Measurements from ENCODE around the gene YBX1.
"Not testable (repeated sequence)": the region's sequence is repeated elsewhere in the genome, so short reads cannot be mapped to it uniquely, and the experiment has no call there.

The YBX1 gene

DNA sequence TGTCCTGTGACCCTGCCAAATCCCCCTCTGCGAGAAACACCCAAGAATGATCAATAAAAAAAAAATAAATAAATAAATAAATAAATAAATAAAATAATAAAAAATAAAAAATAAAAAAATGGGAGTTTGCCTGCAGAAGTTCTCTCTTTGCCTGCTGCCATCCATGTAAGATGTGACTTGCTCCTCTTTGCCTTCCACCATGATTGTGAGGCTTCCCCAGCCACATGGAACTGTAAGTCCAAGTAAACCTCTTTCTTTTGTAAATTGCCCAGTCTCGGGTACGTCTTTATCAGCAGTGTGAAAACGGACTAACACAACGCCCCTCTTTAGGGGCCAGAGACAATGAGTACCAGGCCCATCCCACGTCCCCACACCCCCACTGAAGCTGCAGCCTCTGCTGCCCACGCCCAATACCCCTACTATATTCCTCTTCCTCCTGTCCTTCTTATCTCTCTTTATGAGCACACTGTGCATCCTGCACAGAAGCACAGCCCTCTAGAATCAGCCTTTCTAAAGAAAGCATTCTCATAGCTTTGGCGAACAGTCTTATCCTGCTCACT lies 69.4 kb downstream of the YBX1 start:
- not testable (repeated sequence) for DNase-seq

DNA sequence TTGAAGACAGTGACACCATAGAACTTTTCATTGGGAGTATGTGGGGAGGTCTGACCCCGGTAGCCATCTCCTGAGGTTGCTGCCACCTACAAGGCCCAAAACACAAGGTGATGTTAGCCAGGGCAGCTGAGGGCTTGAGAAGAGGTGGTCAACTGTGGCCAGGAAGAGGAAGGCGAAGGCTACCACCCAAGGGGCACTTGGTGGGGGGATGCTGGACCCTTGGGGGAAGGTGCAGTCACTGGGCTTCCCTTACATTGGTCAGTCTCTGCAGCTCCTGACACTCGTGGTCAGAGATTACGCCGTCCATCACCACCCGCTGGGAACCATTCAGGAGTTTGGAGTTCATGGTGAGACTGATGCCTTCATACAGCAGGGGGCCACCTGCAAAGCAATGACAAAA lies 70.1 kb downstream of the YBX1 start:
- no peak for DNase-seq

DNA sequence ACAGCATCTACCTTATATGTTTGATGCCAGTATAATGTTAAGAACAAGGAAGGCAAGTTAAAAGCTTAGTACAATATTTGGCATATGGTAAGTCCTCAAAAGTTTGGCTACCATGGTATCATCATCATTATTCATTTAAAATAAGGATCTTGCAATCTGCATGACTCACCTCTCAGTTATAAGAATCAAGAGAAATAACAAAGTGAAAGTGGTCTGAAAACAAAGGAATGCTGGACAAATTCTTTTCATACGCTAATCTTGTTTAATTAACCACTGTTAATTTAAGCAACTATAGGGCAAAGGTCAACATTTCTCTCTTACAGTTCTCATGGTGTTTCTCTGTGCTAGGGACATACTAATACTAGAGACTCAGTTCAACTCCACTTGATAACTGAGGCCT lies 70.9 kb downstream of the YBX1 start:
- peak; percentile 51 for DNase-seq

Data from fibroblast of skin of back (primary cell).